Transverse colon (tissue), 4 donors: ENCODE results near the gene NEURL1. TPM values are rescaled to one million over a fixed set of nuclear protein-coding genes. Genes with fewer than 3 reads are reported as not detected.
A peak's percentile ranks its signal among the peaks of the same experiment; 100 is the strongest.

Experiments used
- DNase-seq: peaks from one replicate; pipeline ENCODE4 v3.0.0-alpha.2; 2019
- H3K27ac ChIP-seq, 4 donors: fragments of 200-600 bp; sonication (generic); 2 replicates each; pipeline ENCODE4 v1.5.1; 2016 to 2018; ENCODE audit warnings: inconsistent platforms in 4 of 4
- H3K27me3 ChIP-seq: fragments of 200-600 bp; sonication (generic); 2 replicates; pipeline ENCODE4 v1.5.1; 2017; ENCODE audit warnings: inconsistent platforms
- H3K36me3 ChIP-seq, 4 donors: fragments of 200-600 bp; sonication (generic); 2 replicates each; pipeline ENCODE4 v1.5.1; 2017 to 2019; ENCODE audit warnings: inconsistent platforms in 4 of 4
- H3K4me1 ChIP-seq, 4 donors: fragments of 200-600 bp; sonication (generic); 2 replicates each; pipeline ENCODE4 v1.5.1; 2017 to 2020; ENCODE audit warnings: inconsistent platforms in 4 of 4
- H3K4me3 ChIP-seq, 4 donors: fragments of 200-600 bp; sonication (generic); 1 replicate in 1 of 4; 2 replicates in 3 of 4; pipeline versions ENCODE4 v1.5.1 to v1.6.1; 2017 to 2019; ENCODE audit warnings: inconsistent platforms in 4 of 4
- H3K9me3 ChIP-seq, 2 donors: fragments of 200-600 bp; sonication (generic); 2 replicates each; pipeline ENCODE4 v1.5.1; 2017 to 2019; ENCODE audit warnings: inconsistent platforms in 2 of 2
- CTCF ChIP-seq, 5 experiments: fragments of 200-600 bp in 3 of 5; fragments of 450-650 bp in 2 of 5; sonication (generic) in 3 of 5; IDR thresholded peaks; 1 replicate in 2 of 5; 2 replicates in 3 of 5; pipeline ENCODE4 v1.5.1; 2016 to 2017; ENCODE audit warnings: antibody characterized with exemption in 5 of 5, inconsistent platforms in 3 of 5, mild to moderate bottlenecking in 2 of 5, moderate library complexity in 1 of 5
- EP300 ChIP-seq: sonication (generic); formaldehyde crosslinking; IDR thresholded peaks from one replicate; pipeline ENCODE4 v1.6.1; 2017; ENCODE audit warnings: antibody characterized with exemption, low read depth
- POLR2A ChIP-seq: fragments of 450-650 bp; IDR thresholded peaks from one replicate; pipeline ENCODE4 v1.6.1; 2016; ENCODE audit warnings: antibody characterized with exemption, mild to moderate bottlenecking, moderate library complexity
- POLR2AphosphoS5 ChIP-seq, 3 donors: sonication (generic); formaldehyde crosslinking; IDR thresholded peaks; one replicate each; pipeline ENCODE4 v1.6.1; 2016; ENCODE audit warnings: antibody characterized with exemption in 3 of 3
- WGBS, 2 donors: methylation state at CpG; one replicate each; pipeline ENCODE4 v1.1.5; 2018; ENCODE audit warnings: low coverage in 1 of 2; 5-methylcytosine and 5-hydroxymethylcytosine counted together
- in situ Hi-C, 4 donors: fragments of 200-750 bp; cut with MboI; loops; one replicate each; pipeline versions ENCODE4 v1.15.0 to v1.15.1; 2017; ENCODE audit warnings: low sequenced_read_pairs in 3 of 4, low pct_ligation_motif_present in 1 of 4, low pct_unique_long_range_greater_than_20kb in 1 of 4
- intact Hi-C: fragments of 100-400 bp; cut with DNase I; formaldehyde crosslinking; loops from one replicate; pipeline ENCODE4 v1.15.1; 2023; ENCODE audit warnings: low total_unique reads
- total RNA-seq, 4 donors: library from RNA; depleted of rRNA; stranded (reverse); fragments of >200 nt; gene quantifications; one replicate each; pipeline ENCODE4 v1.1.0, GENCODE V29; 2016

Gene NEURL1
- total RNA-seq, 4 donors from 2014 or later: 36.7 to 177 (median 55.8) TPM

- 86% methylated on average over 3 to 7 of the region's 7 CpGs for WGBS, 2 donors
- no peak overlapping the region for H3K4me3 ChIP-seq
- H3K27me3 ChIP-seq: no peaks in the 10 kb centered on the region
- H3K9me3 ChIP-seq: no peaks in the 10 kb centered on the region
- TF ChIP-seq POLR2A (no peak), EP300 (no peak), POLR2AphosphoS5 (IDR thresholded peaks at IDR 0.05) (no peak), CTCF (IDR thresholded peaks at IDR 0.05) (no peak)
- no peak overlapping the region for H3K27ac ChIP-seq
- intact Hi-C loops: no loop called here
- no peaks in the 10 kb centered on the region for H3K36me3 ChIP-seq
- in situ Hi-C loops: no loop called here
- DNase-seq: no peak
- H3K4me1 ChIP-seq: peaks cover 17 to 37% (median 22%) of the 10 kb centered on the region in 4 donors
These were observed 140.3 kb downstream of the NEURL1 start for GRCh38 chr10:103633846-103634245.

GRCh38 chr10:103635580-103635979 lies 142.1 kb downstream of the NEURL1 start:
- 76% methylated on average over 5 of the region's 5 CpGs; no CpG with 5 or more reads in 1 of the 2 donors for WGBS, 2 donors
- no peak for DNase-seq
- TF ChIP-seq EP300 (no peak), POLR2A (no peak), POLR2AphosphoS5 (IDR thresholded peaks at IDR 0.05) (no peak), CTCF (IDR thresholded peaks at IDR 0.05) (no peak)
- H3K36me3 ChIP-seq: no peaks in the 10 kb centered on the region
- H3K4me1 ChIP-seq: peaks cover 20 to 35% (median 23%) of the 10 kb centered on the region in 4 donors
- intact Hi-C loops: no loop called here
- no peaks in the 10 kb centered on the region for H3K27me3 ChIP-seq
- no peak overlapping the region for H3K4me3 ChIP-seq
- H3K9me3 ChIP-seq: no peaks in the 10 kb centered on the region
- H3K27ac ChIP-seq: no peak overlapping the region
- in situ Hi-C loops: no loop called here

GRCh38 chr10:103636492-103636891 lies 143.0 kb downstream of the NEURL1 start:
- Histone ChIP-seq H3K4me3 (no peak overlapping the region), H3K27me3 (no peaks in the 10 kb centered on the region), H3K27ac (peak overlapping the region; percentile 69 to 85 (median 76)), H3K36me3 (no peaks in the 10 kb centered on the region), H3K9me3 (no peaks in the 10 kb centered on the region), H3K4me1 (peaks cover 22 to 40% (median 24%) of the 10 kb centered on the region in 4 donors)
- TF ChIP-seq CTCF (IDR thresholded peaks at IDR 0.05) (no peak), POLR2A (no peak), EP300 (no peak), POLR2AphosphoS5 (IDR thresholded peaks at IDR 0.05) (no peak)
- 72% methylated on average over 5 of the region's 5 CpGs; no CpG with 5 or more reads in 1 of the 2 donors for WGBS, 2 donors
- DNase-seq: no peak
- intact Hi-C loops: no loop called here
- in situ Hi-C loops: no loop called here

- 67% methylated on average over 6 of the region's 10 CpGs; no CpG with 5 or more reads in 1 of the 2 donors for WGBS, 2 donors
- Histone ChIP-seq H3K9me3 (no peaks in the 10 kb centered on the region), H3K27me3 (no peaks in the 10 kb centered on the region), H3K4me3 (no peak overlapping the region), H3K27ac (peak overlapping the region; percentile 69 to 85 (median 76)), H3K4me1 (peaks cover 22 to 40% (median 24%) of the 10 kb centered on the region in 4 donors), H3K36me3 (no peaks in the 10 kb centered on the region)
- intact Hi-C loops (no loop called here), in situ Hi-C loops (no loop called here)
- DNase-seq: no peak
- no peak for TF ChIP-seq POLR2A
- no peak for TF ChIP-seq EP300
- TF ChIP-seq POLR2AphosphoS5 (IDR thresholded peaks at IDR 0.05): no peak
- TF ChIP-seq CTCF (IDR thresholded peaks at IDR 0.05): no peak
These were observed 143.5 kb downstream of the NEURL1 start for GRCh38 chr10:103637011-103637410.
